ENCODE measurements around the gene PIGK. TPM values are rescaled to one million over a fixed set of nuclear protein-coding genes. Genes with fewer than 3 reads are reported as not detected.

The PIGK gene
- polyA plus RNA-seq, 3 donors = 4.0 to 24.7 (median 19.4) TPM

DNA sequence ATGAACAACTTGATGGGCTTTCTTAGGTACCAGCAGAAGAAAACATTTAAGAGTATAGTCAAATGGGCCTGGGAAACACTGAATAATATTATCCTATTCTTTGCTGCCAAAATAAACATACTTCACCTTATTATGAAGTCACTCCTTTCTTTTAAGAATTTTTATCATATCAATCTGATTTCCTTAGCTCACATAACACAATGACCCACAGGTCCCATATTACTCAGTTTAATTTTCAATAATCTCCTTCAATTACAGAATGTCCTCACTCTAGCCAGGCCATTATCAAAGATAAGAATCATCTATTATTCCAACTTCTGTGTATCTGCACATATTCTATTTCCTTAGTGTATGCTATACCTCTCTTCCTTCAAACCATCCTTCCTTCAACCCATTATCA lies 63.0 kb downstream of the PIGK start:
- H3K4me1 Mint-ChIP-seq = no peaks in the 10 kb centered on the region
- no peaks in the 10 kb centered on the region for H3K4me1 ChIP-seq (ENCODE audit: control insufficient read depth in 1 of 2, insufficient read depth in 2 of 2, low read length in 2 of 2)
- no peak overlapping the region for H3K4me3 Mint-ChIP-seq
- no peaks in the 10 kb centered on the region for H3K27me3 ChIP-seq (ENCODE audit: control insufficient read depth in 2 of 2, insufficient read depth in 2 of 2, low read length in 2 of 2)
- no peak overlapping the region for H3K4me3 ChIP-seq (replicated peaks in 1 of 3; ENCODE audit: low read depth in 2 of 3, low read length in 3 of 3)
- H3K27me3 Mint-ChIP-seq (ENCODE audit: low read depth in 3 of 3) = no peaks in the 10 kb centered on the region
- no peak overlapping the region for H3K27ac Mint-ChIP-seq
- H3K9ac ChIP-seq (ENCODE audit: insufficient read depth, low read length, poor library complexity, severe bottlenecking) = no peak overlapping the region
- peaks cover 13 to 16% of the 10 kb centered on the region in 2 donors for H3K9me3 ChIP-seq (replicated peaks in 1 of 2; ENCODE audit: control insufficient read depth in 1 of 2, insufficient read depth in 1 of 2, low read length in 2 of 2)
- no peaks in the 10 kb centered on the region for H3K79me2 ChIP-seq (ENCODE audit: insufficient read depth, low read length)
- no peaks in the 10 kb centered on the region for H4K20me1 ChIP-seq (ENCODE audit: insufficient read depth, low read length)
- DNase-seq = no peak
- H3K9me3 Mint-ChIP-seq = peaks cover 20 to 31% (median 22%) of the 10 kb centered on the region in 7 donors
- H3K36me3 Mint-ChIP-seq = peaks cover 47 to 68% of the 10 kb centered on the region in 2 donors
- TF ChIP-seq, protein P1, sequence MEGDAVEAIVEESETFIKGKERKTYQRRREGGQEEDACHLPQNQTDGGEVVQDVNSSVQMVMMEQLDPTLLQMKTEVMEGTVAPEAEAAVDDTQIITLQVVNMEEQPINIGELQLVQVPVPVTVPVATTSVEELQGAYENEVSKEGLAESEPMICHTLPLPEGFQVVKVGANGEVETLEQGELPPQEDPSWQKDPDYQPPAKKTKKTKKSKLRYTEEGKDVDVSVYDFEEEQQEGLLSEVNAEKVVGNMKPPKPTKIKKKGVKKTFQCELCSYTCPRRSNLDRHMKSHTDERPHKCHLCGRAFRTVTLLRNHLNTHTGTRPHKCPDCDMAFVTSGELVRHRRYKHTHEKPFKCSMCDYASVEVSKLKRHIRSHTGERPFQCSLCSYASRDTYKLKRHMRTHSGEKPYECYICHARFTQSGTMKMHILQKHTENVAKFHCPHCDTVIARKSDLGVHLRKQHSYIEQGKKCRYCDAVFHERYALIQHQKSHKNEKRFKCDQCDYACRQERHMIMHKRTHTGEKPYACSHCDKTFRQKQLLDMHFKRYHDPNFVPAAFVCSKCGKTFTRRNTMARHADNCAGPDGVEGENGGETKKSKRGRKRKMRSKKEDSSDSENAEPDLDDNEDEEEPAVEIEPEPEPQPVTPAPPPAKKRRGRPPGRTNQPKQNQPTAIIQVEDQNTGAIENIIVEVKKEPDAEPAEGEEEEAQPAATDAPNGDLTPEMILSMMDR (IDR thresholded peaks at IDR 0.05) = no peak
- no peak overlapping the region for H3K27ac ChIP-seq (ENCODE audit: low read depth in 1 of 2, low read length in 2 of 2)
- H3K36me3 ChIP-seq (replicated peaks in 1 of 2; ENCODE audit: control insufficient read depth in 1 of 2, insufficient read depth in 2 of 2, low read length in 2 of 2) = peaks cover 18 to 46% of the 10 kb centered on the region in 2 donors
- intact Hi-C loops (cut with micrococcal nuclease) = no loop called here
- no peak overlapping the region for H3K4me2 ChIP-seq (replicated peaks; ENCODE audit: extremely low read depth, low read length, poor library complexity, severe bottlenecking)
- H2AFZ ChIP-seq (ENCODE audit: insufficient read depth, low read depth, low read length, poor library complexity, severe bottlenecking) = no peak overlapping the region

DNA sequence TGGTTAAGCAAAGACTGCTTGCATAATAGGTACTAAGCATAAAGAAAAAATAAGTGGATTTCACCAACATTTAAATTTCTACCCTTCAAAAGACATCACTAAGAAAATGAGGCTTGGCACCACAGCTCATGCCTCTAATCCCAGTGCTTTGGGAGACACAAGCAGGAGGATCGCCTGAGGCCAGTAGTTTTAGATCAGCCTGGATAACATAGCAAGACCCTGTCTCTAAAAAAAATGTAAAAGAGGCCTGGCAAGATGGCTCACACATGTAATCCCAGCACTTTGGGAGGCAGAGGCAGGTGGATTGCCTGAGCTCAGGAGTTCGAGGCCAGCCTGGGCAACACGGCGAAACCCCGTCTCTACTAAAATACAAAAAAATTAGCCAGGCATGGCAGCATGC lies 73.0 kb downstream of the PIGK start:
- Histone ChIP-seq H3K27ac (ENCODE audit: low read depth in 1 of 2, low read length in 2 of 2) (no peak overlapping the region), H3K4me3 (replicated peaks in 1 of 3; ENCODE audit: low read depth in 2 of 3, low read length in 3 of 3) (no peak overlapping the region), H3K4me1 (ENCODE audit: control insufficient read depth in 1 of 2, insufficient read depth in 2 of 2, low read length in 2 of 2) (no peaks in the 10 kb centered on the region), H3K9me3 (replicated peaks in 1 of 2; ENCODE audit: control insufficient read depth in 1 of 2, insufficient read depth in 1 of 2, low read length in 2 of 2) (no peaks in the 10 kb centered on the region), H2AFZ (ENCODE audit: insufficient read depth, low read depth, low read length, poor library complexity, severe bottlenecking) (no peak overlapping the region), H3K79me2 (ENCODE audit: insufficient read depth, low read length) (no peaks in the 10 kb centered on the region), H3K4me2 (replicated peaks; ENCODE audit: extremely low read depth, low read length, poor library complexity, severe bottlenecking) (no peak overlapping the region), H3K36me3 (replicated peaks in 1 of 2; ENCODE audit: control insufficient read depth in 1 of 2, insufficient read depth in 2 of 2, low read length in 2 of 2) (no peaks in the 10 kb centered on the region), H3K27me3 (ENCODE audit: control insufficient read depth in 2 of 2, insufficient read depth in 2 of 2, low read length in 2 of 2) (no peaks in the 10 kb centered on the region), H4K20me1 (ENCODE audit: insufficient read depth, low read length) (no peaks in the 10 kb centered on the region), H3K9ac (ENCODE audit: insufficient read depth, low read length, poor library complexity, severe bottlenecking) (no peak overlapping the region)
- TF ChIP-seq, protein P1 (IDR thresholded peaks at IDR 0.05) = no peak
- peaks cover 0 to 4% (median 1%) of the 10 kb centered on the region in 3 donors for H3K27me3 Mint-ChIP-seq (ENCODE audit: low read depth in 3 of 3)
- no peak overlapping the region for H3K4me3 Mint-ChIP-seq
- no peak overlapping the region for H3K27ac Mint-ChIP-seq
- peaks cover 0 to 6% (median 5%) of the 10 kb centered on the region in 7 donors for H3K9me3 Mint-ChIP-seq
- peaks cover 8 to 13% of the 10 kb centered on the region in 2 donors for H3K36me3 Mint-ChIP-seq
- intact Hi-C loops (cut with micrococcal nuclease) = loop anchor here (5.0 to 10.0 kb wide), 2 partner anchors 386 to 1151 kb away; no protein-coding TSS in a partner anchor
- no peaks in the 10 kb centered on the region for H3K4me1 Mint-ChIP-seq
- no peak for DNase-seq
- 100% methylated on average over 5 of the region's 5 CpGs for WGBS (ENCODE audit: insufficient coverage)
